ENCODE results near the gene SHQ1.

DNA sequence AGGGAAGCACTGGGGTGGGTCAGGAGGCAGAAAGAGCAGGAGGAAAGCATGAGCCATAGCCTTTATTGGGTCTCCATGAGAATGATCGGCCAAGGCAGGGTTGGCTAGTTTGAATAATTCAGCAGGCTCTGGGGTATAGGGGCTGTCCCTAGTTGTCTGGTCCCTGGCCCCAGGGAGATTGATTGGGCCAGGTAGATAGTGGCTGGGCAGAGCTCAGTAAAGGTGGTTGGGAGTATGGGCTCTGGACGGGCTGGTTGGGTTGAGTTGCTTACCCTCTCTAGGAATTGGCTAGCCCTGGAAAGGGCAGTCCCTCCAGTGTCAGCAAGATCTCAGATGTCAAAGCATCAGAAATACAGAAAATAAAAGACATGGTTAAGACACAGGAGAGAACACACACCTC lies 148.1 kb downstream of the SHQ1 start:
- TF ChIP-seq CTCF (IDR thresholded peaks at IDR 0.05; ENCODE audit: extremely low read depth in 1 of 2, insufficient read depth in 1 of 2, low read depth in 1 of 2, low read length in 2 of 2), result no peak
- TF ChIP-seq, protein P1, sequence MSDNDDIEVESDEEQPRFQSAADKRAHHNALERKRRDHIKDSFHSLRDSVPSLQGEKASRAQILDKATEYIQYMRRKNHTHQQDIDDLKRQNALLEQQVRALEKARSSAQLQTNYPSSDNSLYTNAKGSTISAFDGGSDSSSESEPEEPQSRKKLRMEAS (IDR thresholded peaks at IDR 0.05; ENCODE audit: insufficient read depth, insufficient read length), result no peak
- no peak for TF ChIP-seq POLR2A (IDR thresholded peaks at IDR 0.05; ENCODE audit: low read depth, low read length)

Data from endothelial cell of umbilical vein (primary cell).